ENCODE data around the gene LARP4.
"Not testable (repeated sequence)": the region's sequence is repeated elsewhere in the genome, so short reads cannot be mapped to it uniquely, and the experiment has no call there.

The LARP4 gene

DNA sequence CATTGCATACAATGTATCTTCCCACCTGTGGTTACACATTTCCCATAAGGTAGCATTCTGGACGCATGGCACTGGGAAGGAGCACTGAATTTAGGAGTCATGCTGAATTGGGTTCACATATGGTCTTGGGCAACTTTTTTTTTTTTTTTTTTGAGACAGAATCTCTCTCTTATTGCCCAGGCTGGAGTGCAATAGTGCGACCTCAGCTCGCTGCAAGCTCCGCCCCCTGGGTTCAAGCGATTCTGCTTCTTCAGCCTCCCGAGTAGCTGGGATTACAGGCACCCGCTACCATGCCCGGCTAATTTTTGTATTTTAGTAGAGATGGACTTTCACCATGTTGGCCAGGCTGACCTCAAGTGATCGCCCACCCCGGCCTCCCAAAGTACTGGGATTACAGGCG, 117.4 kb downstream of the LARP4 start:
- no peak overlapping the region for H3K4me3 ChIP-seq (ENCODE audit: control insufficient read depth, low read depth, low read length)
- TF ChIP-seq, protein P1, sequence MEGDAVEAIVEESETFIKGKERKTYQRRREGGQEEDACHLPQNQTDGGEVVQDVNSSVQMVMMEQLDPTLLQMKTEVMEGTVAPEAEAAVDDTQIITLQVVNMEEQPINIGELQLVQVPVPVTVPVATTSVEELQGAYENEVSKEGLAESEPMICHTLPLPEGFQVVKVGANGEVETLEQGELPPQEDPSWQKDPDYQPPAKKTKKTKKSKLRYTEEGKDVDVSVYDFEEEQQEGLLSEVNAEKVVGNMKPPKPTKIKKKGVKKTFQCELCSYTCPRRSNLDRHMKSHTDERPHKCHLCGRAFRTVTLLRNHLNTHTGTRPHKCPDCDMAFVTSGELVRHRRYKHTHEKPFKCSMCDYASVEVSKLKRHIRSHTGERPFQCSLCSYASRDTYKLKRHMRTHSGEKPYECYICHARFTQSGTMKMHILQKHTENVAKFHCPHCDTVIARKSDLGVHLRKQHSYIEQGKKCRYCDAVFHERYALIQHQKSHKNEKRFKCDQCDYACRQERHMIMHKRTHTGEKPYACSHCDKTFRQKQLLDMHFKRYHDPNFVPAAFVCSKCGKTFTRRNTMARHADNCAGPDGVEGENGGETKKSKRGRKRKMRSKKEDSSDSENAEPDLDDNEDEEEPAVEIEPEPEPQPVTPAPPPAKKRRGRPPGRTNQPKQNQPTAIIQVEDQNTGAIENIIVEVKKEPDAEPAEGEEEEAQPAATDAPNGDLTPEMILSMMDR (conservative IDR thresholded peaks at IDR 0.05; ENCODE audit: control insufficient read depth, insufficient read depth, low read depth, low read length): no peak
- DNase-seq (ENCODE audit: low read depth): no peak

DNA sequence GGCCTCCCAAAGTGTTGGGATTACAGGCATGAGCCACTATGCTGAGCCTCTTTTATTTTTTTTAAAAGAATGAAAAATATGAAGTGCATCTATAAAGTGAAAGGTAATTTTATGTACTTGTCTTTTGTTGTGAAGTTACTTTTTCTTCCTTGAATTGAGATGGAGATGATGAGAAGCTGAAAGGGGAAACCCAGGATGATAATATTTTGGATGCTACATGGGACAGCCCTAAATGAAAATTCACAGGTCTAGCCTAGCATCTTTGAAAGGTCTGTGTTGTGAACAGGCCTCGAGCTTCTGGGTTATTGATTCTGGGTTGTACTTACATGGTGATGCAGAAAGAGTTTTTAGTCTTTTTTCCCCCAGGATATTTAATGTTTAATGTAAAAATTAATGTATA, 118.7 kb downstream of the LARP4 start:
- no peak overlapping the region for H3K4me3 ChIP-seq (ENCODE audit: control insufficient read depth, low read depth, low read length)
- TF ChIP-seq, protein P1 (conservative IDR thresholded peaks at IDR 0.05; ENCODE audit: control insufficient read depth, insufficient read depth, low read depth, low read length): no peak

DNA sequence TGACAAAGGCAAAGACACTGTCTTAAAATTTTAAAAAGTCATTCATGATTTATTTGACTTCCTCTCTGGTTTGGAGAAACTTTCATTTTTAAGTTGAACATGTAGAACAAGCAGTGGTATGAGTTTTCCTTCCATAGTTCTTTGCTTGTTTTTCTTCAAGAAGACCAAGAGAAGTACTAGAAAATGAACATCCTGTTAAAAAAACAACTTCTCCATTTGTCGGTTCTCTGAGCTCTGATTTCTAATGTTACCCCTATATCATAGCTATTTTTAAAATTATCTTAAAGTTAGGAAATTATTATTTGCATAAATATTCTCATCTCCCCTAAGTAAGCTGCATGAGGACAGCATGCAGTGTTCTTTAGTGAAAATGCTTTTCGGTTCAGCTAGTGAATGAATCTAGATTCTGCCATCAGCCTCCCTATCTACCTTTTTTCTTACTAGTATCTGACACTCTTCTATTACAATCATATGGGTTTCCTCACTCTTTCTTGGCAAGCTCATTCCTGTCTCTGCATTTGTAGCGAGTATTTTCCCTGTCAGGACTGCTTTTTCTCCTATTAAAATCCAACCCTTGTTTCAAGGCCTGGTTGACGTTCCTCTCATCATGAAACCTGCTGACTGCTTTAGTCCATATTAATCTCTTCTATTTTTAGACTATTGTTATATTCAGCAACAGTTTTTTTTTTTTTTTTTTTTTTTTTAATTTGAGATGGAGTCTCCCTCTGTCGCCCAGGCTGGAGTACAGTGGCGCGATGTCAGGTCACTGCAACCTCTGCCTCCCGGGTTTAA, 119.9 kb downstream of the LARP4 start:
- TF ChIP-seq, protein P1 (conservative IDR thresholded peaks at IDR 0.05; ENCODE audit: control insufficient read depth, insufficient read depth, low read depth, low read length): no peak
- no peak overlapping the region for H3K4me3 ChIP-seq (ENCODE audit: control insufficient read depth, low read depth, low read length)
- DNase-seq (ENCODE audit: low read depth): no peak

More for the DNA sequence above, 118.7 kb downstream of the LARP4 start:
- no peak for DNase-seq (ENCODE audit: low read depth)

DNA sequence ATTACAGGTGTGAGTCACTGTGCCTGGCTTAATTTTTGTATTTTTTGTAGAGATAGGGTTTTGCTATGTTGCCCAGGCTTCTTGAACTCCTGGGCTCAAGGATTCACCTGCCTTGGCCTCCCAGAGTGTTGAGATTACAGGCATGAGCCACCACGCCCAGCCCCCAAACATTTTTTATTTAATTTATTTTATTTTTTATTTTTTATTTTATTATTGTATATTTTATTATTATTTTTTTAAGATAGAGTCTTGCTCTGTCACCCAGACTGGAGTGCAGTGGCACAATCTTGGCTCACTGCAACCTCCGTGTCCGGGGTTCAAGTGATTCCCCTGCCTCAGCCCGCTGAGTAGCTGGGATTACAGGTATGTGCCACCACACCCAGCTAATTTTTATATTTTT, 121.1 kb downstream of the LARP4 start:
- not testable (repeated sequence) for H3K4me3 ChIP-seq (ENCODE audit: control insufficient read depth, low read depth, low read length); DNase-seq (ENCODE audit: low read depth)

DNA sequence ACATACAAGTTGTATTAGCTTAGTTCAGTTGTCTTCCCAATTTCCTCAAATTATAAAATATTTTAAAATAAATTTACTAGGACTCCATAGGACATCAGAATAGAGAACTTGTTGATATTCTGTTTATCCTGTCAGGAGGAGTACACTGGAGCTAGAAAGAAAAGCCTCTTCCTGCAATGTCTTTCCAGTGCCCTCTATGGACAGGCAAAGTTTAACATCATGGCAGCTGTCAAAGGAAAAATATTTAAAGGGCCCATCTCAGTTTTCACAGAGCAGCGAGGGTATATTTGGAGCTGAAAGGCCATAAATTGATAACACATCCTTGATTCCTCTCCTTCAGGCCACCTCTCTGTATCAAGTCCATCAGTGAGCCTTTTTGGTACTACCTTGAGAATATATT, 123.1 kb downstream of the LARP4 start:
- TF ChIP-seq, protein P1 (conservative IDR thresholded peaks at IDR 0.05; ENCODE audit: control insufficient read depth, insufficient read depth, low read depth, low read length): no peak
- H3K4me3 ChIP-seq (ENCODE audit: control insufficient read depth, low read depth, low read length): no peak overlapping the region
- DNase-seq (ENCODE audit: low read depth): no peak

DNA sequence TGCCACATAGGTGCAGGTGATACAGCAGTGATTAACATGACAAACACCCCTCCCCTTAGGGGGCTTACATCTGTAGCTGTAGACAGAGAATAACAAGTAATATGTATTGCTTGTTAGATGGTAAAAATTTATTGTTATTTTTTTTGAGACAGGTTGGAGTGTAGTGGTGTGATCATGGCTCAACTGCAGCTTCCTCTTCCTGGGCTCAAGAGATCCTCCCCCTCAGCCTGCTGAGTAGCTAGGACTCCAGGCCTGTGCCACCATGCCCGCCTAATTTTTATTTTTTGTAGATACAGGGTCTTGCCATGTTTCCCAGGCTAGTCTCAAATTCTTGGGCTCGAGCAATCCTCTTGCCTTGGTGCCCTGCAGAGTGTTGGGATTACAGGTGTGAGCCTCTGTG, 123.9 kb downstream of the LARP4 start:
- no peak overlapping the region for H3K4me3 ChIP-seq (ENCODE audit: control insufficient read depth, low read depth, low read length)
- TF ChIP-seq, protein P1 (conservative IDR thresholded peaks at IDR 0.05; ENCODE audit: control insufficient read depth, insufficient read depth, low read depth, low read length): no peak
- no peak for DNase-seq (ENCODE audit: low read depth)

DNA sequence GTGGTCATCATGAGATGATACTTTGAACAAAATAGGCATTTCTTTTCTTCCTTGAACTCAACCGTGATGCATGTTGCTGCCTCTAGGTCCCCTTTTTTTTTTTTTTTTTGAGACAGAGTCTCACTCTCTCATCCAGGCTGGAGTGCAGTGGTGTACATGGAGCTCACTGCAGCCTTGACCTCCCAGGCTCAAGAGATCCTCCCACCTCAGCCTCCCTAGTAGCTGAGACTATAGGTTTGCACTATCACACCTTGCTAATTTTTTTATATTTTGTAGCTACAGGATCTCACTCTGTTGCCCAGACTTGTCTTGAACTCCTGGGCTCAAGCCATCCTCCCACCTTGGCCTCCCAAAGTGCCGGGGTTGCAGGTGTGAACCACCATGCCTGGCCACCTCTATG, 124.7 kb downstream of the LARP4 start:
- TF ChIP-seq, protein P1 (conservative IDR thresholded peaks at IDR 0.05; ENCODE audit: control insufficient read depth, insufficient read depth, low read depth, low read length): no peak
- H3K4me3 ChIP-seq (ENCODE audit: control insufficient read depth, low read depth, low read length): no peak overlapping the region
- no peak for DNase-seq (ENCODE audit: low read depth)
